Measurements from ENCODE around the gene BRINP3.
A peak's percentile ranks its signal among the peaks of the same experiment; 100 is the strongest.

The BRINP3 gene

DNA sequence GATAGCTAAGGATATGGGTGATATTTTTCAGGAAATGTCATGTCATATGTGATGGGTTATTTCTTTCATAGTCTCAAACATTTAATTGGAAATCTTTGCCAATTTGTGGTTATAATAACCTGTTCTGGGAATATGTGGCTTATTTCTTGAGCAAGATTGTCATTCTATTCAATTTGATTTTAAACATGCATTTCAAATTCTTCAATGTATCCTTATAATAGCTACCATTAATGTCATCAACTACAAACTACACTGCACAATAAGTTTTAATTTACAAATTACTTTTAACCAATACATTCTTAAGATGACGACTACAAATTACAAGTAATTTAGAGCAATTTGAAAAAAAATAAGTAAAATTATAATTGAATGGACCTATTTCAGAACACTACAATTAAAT, 164.9 kb downstream of the BRINP3 start:
- no peak for DNase-seq

GRCh38 chr1:190303501-190303900, 174.2 kb downstream of the BRINP3 start:
- DNase-seq, result peak; percentile 43

GRCh38 chr1:190296453-190296852, 181.2 kb downstream of the BRINP3 start:
- no peak for DNase-seq

DNA sequence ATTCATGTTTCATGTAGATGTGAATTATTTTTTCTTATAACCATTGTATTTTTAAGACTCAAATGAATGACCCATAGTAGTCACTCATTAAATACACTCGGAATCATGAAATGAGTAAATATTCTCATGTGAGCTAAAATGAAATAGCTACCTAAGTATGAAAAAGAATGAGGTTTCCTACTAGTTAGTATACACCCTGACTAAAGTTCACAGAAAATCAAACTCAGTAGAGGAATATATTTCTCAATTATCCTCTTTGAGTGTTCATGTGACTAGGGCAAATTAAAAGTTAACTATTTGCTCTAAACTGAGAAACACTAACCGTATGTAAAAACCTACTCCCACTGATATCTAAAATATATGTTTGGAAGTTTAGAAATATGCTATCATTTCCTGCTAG, 187.8 kb downstream of the BRINP3 start:
- DNase-seq, result no peak

DNA sequence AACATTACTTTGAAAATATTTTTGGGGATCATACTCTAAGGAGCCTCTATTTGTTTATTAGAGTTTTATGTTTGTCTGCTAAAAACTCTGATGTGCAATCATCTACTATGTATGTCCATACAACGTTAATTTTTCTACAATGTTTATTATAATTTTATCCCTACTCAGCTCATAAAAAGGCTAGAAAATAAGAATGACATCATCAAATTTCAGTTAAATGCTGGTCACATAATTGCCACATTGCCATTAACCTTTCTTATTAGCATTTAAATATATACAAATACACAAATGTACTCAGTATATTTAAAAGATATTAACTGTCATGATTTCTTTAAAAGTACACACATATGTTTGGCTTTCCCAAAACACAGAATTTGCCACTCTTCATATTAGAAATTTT, 191.6 kb downstream of the BRINP3 start:
- DNase-seq, result no peak

- DNase-seq, result no peak
These were observed 200.6 kb downstream of the BRINP3 start for GRCh38 chr1:190277107-190277506.

- DNase-seq, result no peak
These were observed 202.9 kb downstream of the BRINP3 start for GRCh38 chr1:190274721-190275120.

DNA sequence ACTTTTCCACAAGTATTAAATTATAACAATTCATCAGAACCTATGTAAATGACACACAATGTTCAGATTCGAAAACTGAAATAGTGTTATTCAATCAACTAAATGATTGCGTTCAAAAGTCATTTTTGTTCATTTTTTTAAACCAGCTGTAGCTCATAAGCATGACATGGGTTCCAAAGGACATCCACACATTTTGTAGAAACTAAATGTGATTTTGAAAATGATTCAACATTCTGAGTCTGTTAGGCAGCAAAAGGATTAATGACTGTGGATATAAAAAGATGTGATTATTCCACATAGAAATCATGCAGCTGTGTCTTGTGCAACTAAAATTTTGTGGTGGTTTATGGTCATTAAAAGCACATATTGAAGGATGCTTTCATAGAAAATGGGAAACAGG, 204.5 kb downstream of the BRINP3 start:
- DNase-seq, result no peak

- DNase-seq, result no peak
These were observed 215.1 kb downstream of the BRINP3 start for GRCh38 chr1:190262538-190262937.

DNA sequence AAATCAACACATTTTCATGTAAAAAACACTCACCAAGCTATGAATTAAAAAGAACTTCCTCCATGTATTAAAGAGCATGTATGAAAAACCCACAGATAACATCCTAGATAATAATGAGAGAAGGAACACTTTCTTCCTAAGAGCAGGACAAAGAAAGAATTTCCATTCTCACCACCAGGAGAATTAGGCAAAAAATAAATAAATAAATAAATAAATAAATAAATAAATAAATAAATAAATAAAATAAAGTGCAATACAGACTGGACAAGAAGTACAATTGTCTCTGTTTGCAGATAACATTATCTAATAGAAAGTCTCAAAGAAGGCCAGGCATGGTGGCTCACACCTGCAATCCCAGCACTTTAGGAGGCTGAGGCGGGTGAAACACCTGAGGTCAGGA, 218.2 kb downstream of the BRINP3 start:
- DNase-seq, result no peak

DNA sequence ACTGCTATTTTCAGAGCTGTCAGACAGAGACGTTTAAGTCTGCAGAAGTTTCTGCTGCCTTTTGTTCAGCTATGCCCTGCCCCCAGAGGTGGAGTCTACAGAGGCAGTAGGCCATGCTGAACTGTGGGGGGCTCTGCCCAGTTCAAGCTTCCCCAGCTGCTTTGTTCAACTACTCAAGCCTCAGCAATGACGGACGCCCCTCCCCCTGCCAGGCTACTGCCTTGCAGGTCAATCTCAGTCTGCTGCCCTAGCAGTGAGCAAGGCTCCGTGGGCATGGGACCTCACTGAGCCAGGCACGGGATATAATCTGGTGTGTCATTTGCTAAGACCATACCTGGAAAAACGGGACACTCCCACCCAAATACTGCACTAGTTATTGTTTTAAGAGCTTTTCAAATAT, 219.7 kb downstream of the BRINP3 start:
- DNase-seq, result no peak

DNA sequence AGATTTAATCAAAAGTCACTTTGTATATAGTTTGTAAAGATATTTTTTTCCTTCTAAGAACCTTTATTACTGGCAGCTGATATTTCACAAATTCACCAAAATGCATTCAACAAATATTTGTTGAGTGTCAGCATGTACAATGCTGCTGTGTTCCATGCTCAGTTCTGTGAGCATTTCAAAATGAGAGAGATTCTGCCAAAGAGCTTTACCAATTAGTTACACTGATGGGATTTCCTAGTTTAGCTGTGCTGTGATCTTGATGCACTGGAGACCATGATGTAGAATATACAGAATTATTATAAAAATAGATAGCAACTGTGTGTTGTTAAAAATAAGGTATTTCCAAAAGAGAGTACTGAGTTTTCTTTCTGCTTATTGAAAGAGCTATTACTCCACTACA, 225.6 kb downstream of the BRINP3 start:
- DNase-seq, result no peak

GRCh38 chr1:190250368-190250767, 227.3 kb downstream of the BRINP3 start:
- DNase-seq, result no peak

DNA sequence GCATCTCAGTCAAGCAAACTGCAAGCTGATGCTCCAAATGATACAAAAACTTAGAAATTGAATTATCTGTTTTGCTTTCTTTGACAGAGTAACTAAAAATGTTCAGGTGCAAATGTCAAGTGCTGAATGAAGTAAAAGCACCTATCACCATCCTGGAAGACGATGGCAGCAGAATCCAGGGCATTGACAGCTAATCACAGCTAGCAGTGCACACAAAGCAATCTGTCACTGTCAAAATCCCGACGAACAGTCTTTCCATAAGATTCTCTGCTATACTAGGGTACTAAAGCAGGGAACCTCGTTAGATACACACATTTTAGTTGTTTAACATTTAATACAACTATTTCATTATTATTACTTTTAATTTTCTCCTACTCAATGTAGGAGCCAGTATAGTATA, 233.3 kb downstream of the BRINP3 start:
- DNase-seq, result no peak

- no peak for DNase-seq
These were observed 234.6 kb downstream of the BRINP3 start for GRCh38 chr1:190243056-190243455.

DNA sequence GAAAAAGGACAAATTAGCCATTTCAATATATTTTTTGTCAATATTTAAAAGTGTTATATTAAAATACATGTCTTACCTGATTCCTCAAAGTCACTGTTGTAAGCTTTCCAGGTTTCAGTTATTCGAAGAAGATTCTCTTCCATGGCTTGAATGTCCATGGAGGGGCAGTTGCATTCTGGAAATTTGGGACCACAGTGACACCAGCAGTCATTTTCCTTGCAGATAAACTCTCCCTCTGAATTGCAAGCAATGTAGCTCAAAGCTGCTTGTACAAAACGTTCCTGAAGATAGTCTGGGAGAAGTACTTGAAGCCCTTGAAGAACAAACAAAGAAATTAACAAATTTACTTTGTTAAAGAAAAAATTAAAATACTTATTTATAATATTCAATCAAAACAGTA, 251.7 kb downstream of the BRINP3 start:
- no peak for DNase-seq

DNA sequence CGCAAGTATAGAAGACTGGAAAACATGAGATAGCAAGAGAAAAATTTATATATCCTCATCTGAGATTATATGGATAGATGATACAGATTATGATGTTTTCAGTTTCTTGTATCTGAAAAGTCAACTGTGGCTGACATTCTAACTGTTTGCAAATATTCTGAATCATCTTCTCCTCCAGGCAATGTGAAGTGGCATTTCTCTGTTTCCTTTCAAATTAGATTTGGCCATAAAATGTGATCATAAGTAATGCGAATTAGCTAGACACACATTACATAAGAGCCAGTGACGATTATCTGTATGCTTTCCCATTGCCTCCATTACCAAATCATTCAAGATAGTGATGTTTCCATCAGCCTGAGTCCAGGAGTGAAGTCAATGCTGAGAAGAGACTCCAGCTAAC, 265.2 kb downstream of the BRINP3 start:
- DNase-seq, result no peak

- no peak for DNase-seq
These were observed 269.9 kb downstream of the BRINP3 start for GRCh38 chr1:190207733-190208132.

- no peak for DNase-seq
These were observed 272.0 kb downstream of the BRINP3 start for GRCh38 chr1:190205713-190206112.

GRCh38 chr1:190196020-190196419, 281.6 kb downstream of the BRINP3 start:
- DNase-seq, result no peak

DNA sequence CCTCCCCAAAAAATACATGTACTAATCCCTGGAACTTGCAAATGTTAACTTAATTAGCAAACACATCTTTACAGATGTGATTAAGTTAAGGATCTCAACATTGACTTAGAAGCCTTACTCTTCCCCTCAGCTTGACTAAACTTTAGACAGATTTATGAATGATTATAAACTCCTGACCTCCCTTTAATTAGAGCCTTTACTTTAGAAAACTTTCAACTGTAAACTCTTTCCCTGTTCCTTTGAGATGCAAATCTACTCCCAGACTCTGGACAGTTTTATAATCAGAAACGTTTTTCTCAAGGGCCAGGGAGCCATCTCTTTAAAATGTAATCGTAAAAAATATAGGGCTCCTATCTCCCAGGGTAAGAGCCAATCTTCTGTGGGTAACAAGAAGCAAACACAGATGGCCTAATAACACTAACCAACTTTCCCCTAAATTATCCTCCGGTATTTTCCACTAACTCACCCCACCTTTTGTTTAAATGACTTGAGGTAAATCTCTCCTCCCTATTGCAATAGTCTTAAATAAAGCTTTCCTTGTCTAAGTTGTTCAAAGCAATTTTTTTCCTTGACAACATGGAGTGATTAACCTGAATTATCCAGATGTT, 284.1 kb downstream of the BRINP3 start:
- no peak for DNase-seq

DNA sequence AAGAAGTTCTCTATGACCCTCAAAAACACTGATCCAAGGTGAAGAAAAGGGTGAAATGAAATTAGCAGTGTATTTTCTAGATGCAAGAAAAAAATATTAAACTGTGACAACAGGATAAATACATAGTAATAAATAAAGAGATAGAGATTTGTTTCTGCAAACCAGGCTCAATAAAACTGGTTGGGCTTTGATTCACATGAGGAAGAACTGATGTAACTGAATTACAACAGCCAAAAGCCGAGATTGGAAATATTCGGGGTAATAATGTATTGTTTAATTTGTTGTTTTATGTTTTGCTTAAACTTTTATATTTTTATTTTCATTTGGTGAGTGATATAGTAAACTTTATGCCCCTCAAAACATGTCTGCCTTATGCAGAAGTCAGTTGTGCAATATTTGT, 285.0 kb downstream of the BRINP3 start:
- DNase-seq, result no peak

- DNase-seq, result no peak
These were observed 294.1 kb downstream of the BRINP3 start for GRCh38 chr1:190183588-190183987.

DNA sequence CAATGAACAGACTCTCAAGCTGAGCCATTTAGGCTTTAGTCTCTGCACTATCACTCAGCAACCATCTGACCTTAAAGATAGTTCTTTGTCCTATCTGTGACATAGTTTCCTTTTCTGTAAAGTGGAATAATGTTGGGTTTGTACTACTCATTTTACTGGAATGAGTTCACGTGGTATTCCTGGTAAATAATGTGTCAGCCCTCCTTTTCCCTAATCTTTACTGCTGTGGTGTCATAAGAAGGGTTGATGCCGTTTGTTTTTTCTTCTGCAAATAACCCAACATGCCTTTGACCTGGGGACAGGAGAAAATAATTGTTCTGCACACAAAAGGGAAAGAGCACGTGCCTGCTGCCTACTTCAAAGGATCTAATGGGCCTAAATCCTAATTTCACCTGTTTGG, 297.8 kb downstream of the BRINP3 start:
- no peak for DNase-seq

GRCh38 chr1:190178827-190179226, 298.8 kb downstream of the BRINP3 start:
- DNase-seq, result no peak

DNA sequence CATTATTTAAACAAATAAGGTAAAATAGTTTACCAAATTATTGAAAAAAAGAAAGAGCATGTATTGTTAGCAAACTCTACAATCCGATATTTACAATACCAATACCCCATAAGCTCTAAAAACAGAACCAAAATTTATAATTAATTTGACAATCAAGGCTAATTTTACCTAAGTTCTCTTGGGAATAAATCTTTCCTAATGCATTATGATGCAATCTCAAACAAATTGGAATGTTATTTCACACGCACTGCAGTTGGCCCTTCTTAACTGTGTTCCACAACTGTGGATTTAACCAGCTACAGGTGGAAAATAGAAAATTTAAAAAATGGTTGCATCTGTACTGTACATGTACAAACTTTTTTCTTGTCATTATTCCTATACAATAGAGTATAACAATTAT, 300.1 kb downstream of the BRINP3 start:
- no peak for DNase-seq
